ENCODE measurements around the gene CDH11. TPM values are rescaled to one million over a fixed set of nuclear protein-coding genes. Genes with fewer than 3 reads are reported as not detected.

The CDH11 gene
- total RNA-seq, 4 donors from 2014 or later: 22.4 to 47.8 (median 35.6) TPM

DNA sequence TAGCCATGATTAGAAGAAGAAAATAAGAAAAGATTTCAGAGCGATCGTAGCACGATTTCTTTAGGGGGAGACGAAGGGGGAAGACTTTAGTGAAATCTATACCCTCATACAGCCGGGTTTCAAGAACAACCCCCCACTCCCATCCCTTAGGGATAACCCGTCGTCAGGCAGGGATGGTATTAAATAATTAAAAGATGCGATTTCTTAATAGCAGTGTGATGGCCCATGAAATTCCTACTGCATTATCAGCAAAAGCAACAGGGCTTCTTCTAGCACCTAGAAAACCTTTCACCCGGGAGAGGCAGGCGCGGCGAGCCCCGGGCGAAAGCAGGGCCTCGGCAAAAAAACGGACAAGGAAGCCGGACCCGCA is 1.4 kb downstream of the CDH11 start:
- WGBS: 7% methylated on average over 8 of the region's 18 CpGs
- DNase-seq (ENCODE audit: extremely low spot score): no peak
- peak overlapping the region; percentile 91 to 96 (median 92) for H3K27ac ChIP-seq (replicated peaks in 1 of 4)
- H3K27me3 ChIP-seq: peaks cover 0 to 7% (median 0%) of the 10 kb centered on the region in 4 donors
- no peaks in the 10 kb centered on the region for H3K9me3 ChIP-seq
- H3K4me3 ChIP-seq: peak overlapping the region; percentile 58 to 82 (median 73)
- intact Hi-C loops (cut with DNase I): no loop called here
- peaks cover 24 to 72% (median 72%) of the 10 kb centered on the region in 4 donors for H3K4me1 ChIP-seq
- TF ChIP-seq POLR2AphosphoS5 (IDR thresholded peaks at IDR 0.05) (no peak), EP300 (IDR thresholded peaks at IDR 0.05) (no peak), CTCF (IDR thresholded peaks at IDR 0.05) (no peak), POLR2A (IDR thresholded peaks at IDR 0.05; ENCODE audit: low read depth) (no peak)
- H3K36me3 ChIP-seq: no peaks in the 10 kb centered on the region

DNA sequence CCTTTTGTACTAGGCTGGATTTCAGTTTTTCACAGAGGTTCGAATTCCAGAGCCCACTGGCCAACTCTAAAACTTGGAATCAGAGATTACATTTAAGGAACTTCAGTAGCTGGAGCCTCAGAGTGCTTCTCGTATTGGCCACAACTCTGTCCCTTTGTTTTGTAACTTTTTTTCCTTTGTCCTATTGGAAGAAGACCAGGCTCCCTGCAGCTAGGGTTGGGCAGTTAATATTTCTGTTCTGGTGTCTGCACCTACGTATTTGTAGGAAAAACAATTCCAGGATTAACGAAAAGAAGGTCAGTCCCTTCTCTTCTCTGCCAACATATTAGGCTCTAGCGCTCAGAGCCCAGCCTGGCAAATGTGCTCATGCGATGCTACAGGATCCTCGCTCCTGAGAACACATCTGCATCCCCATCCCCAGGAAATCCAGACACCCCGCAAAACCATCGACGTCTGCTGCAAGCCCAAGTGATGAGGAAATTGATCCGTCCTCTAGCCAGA is 1.9 kb downstream of the CDH11 start:
- peak overlapping the region; percentile 58 to 82 (median 73) for H3K4me3 ChIP-seq
- H3K4me1 ChIP-seq: peaks cover 24 to 74% (median 73%) of the 10 kb centered on the region in 4 donors
- H3K36me3 ChIP-seq: no peaks in the 10 kb centered on the region
- H3K27ac ChIP-seq (replicated peaks in 1 of 4): peak overlapping the region; percentile 91 to 96 (median 92)
- 6% methylated on average over 11 of the region's 11 CpGs for WGBS
- DNase-seq (ENCODE audit: extremely low spot score): peak; percentile 92
- TF ChIP-seq POLR2AphosphoS5 (IDR thresholded peaks at IDR 0.05): peak; percentile 52 to 67
- no peak for TF ChIP-seq EP300 (IDR thresholded peaks at IDR 0.05)
- intact Hi-C loops (cut with DNase I): loop anchor here (5.0 to 10.0 kb wide), 2 partner anchors 55 to 1758 kb away; no protein-coding TSS in a partner anchor
- H3K27me3 ChIP-seq: peaks cover 0 to 7% (median 0%) of the 10 kb centered on the region in 4 donors
- H3K9me3 ChIP-seq: no peaks in the 10 kb centered on the region

DNA sequence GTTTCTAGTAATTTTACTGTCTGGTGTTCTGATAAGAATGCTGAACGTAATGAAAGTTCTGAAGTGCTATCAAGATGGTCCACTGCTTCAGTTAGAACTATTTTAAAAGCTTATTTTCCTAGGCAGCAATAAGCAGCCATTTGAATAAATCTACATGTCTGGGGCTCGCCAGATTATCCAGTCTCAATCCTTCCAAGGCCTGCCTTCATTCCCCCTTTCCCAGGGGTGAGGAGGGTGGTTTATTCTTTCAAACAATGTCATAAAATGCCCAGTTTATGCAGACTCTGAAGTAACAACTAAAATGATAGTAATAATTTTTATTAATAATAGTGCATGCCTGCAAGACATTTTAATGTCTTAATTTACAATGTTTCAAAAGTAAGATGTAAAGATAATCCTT is 2.4 kb downstream of the CDH11 start:
- WGBS: 58% methylated on average over 2 of the region's 2 CpGs
- H3K4me3 ChIP-seq: peak overlapping the region in 1 of 4 donors; percentile 82
- H3K27me3 ChIP-seq: peaks cover 0 to 7% (median 0%) of the 10 kb centered on the region in 4 donors
- TF ChIP-seq POLR2AphosphoS5 (IDR thresholded peaks at IDR 0.05) (no peak), EP300 (IDR thresholded peaks at IDR 0.05) (no peak), CTCF (IDR thresholded peaks at IDR 0.05) (no peak), POLR2A (IDR thresholded peaks at IDR 0.05; ENCODE audit: low read depth) (no peak)
- intact Hi-C loops (cut with DNase I): loop anchor here (5.0 to 10.0 kb wide), 2 partner anchors 55 to 1757 kb away; no protein-coding TSS in a partner anchor
- H3K36me3 ChIP-seq: no peaks in the 10 kb centered on the region
- H3K27ac ChIP-seq (replicated peaks in 1 of 4): peak overlapping the region; percentile 91 to 96 (median 92)
- peaks cover 24 to 79% (median 78%) of the 10 kb centered on the region in 4 donors for H3K4me1 ChIP-seq
- DNase-seq (ENCODE audit: extremely low spot score): peak; percentile 29
- no peaks in the 10 kb centered on the region for H3K9me3 ChIP-seq

DNA sequence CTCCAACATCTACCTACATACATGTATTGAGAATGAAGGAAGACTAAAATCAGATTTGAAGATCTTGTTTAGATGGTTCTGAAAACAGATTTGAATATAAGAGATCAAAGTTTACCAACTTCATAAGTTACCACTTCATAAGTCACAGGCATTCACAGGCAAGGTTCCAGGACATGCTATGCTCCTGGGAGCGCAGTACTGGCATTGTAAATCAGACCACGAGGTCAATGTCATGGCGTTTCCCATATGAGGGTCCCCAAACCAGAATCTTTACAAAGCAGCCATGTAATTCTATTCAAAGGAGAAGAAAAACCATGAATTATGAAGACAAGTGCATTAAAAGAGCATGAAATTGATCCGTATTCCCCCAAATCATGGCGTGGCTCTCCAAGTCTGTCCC is 3.0 kb downstream of the CDH11 start:
- Histone ChIP-seq H3K27ac (replicated peaks in 1 of 4) (peak overlapping the region in 3 of 4 donors; percentile 32 to 92 (median 91)), H3K9me3 (no peaks in the 10 kb centered on the region), H3K4me3 (no peak overlapping the region), H3K4me1 (peaks cover 24 to 77% (median 75%) of the 10 kb centered on the region in 4 donors), H3K27me3 (peaks cover 0 to 7% (median 0%) of the 10 kb centered on the region in 4 donors), H3K36me3 (no peaks in the 10 kb centered on the region)
- no peak for TF ChIP-seq POLR2AphosphoS5 (IDR thresholded peaks at IDR 0.05)
- intact Hi-C loops (cut with DNase I): loop anchor here (5.0 to 10.0 kb wide), 2 partner anchors 54 to 1757 kb away; no protein-coding TSS in a partner anchor
- DNase-seq (ENCODE audit: extremely low spot score): peak; percentile 80
- whole genome bisulfite sequencing: 74% methylated on average over 5 of the region's 5 CpGs

- 6% methylated on average over 6 of the region's 8 CpGs for WGBS
- H3K4me1 ChIP-seq: peaks cover 24 to 71% (median 69%) of the 10 kb centered on the region in 4 donors
- intact Hi-C loops (cut with DNase I): loop anchor here (5.0 to 10.0 kb wide), 2 partner anchors 53 to 1756 kb away; no protein-coding TSS in a partner anchor
- peak; percentile 91 for DNase-seq (ENCODE audit: extremely low spot score)
- TF ChIP-seq CTCF (IDR thresholded peaks at IDR 0.05) (peak; percentile 77 to 91 (median 87)), POLR2A (IDR thresholded peaks at IDR 0.05; ENCODE audit: low read depth) (no peak), EP300 (IDR thresholded peaks at IDR 0.05) (no peak), POLR2AphosphoS5 (IDR thresholded peaks at IDR 0.05) (peak in 1 of 2 donors; percentile 48)
- peak overlapping the region in 2 of 4 donors; percentile 16 to 45 for H3K27ac ChIP-seq (replicated peaks in 1 of 4)
- peaks cover 0 to 7% (median 0%) of the 10 kb centered on the region in 4 donors for H3K27me3 ChIP-seq
- H3K9me3 ChIP-seq: no peaks in the 10 kb centered on the region
- H3K36me3 ChIP-seq: no peaks in the 10 kb centered on the region
- peak overlapping the region in 1 of 4 donors; percentile 3 for H3K4me3 ChIP-seq
Measured at GRCh38 chr16:65117811-65118448, 3.9 kb downstream of the CDH11 start.
